ENCODE results near the gene LEAP2.

Gene LEAP2

GRCh38 chr5:132873119-132873929 is at the start of gene LEAP2:
LEAP2 (plus strand) TSS chr5:132873668; CDS start chr5:132873695, 27 bp downstream.
- no peak for DNase-seq (ENCODE audit: low read depth)

- DNase-seq (ENCODE audit: low read depth), result no peak
These were observed 49.0 kb upstream of the LEAP2 start for GRCh38 chr5:132824426-132824825.

- DNase-seq (ENCODE audit: low read depth), result no peak
These were observed 48.2 kb upstream of the LEAP2 start for GRCh38 chr5:132825033-132825833.

- no peak for DNase-seq (ENCODE audit: low read depth)
These were observed 47.6 kb upstream of the LEAP2 start for GRCh38 chr5:132825834-132826391.

GRCh38 chr5:132826424-132827082 is 46.9 kb upstream of the LEAP2 start:
- no peak for DNase-seq (ENCODE audit: low read depth)

GRCh38 chr5:132827943-132828673 is 45.4 kb upstream of the LEAP2 start:
- no peak for DNase-seq (ENCODE audit: low read depth)

- no peak for DNase-seq (ENCODE audit: low read depth)
These were observed 44.5 kb upstream of the LEAP2 start for GRCh38 chr5:132828846-132829494.

- DNase-seq (ENCODE audit: low read depth), result no peak
These were observed 43.6 kb upstream of the LEAP2 start for GRCh38 chr5:132829742-132830435.

GRCh38 chr5:132830436-132831094 is 42.9 kb upstream of the LEAP2 start, which contains the start of gene SHROOM1:
SHROOM1 (minus strand) TSS chr5:132830647; CDS start chr5:132826140, 4,507 bp downstream.
- no peak for DNase-seq (ENCODE audit: low read depth)

GRCh38 chr5:132831095-132831860 is 42.2 kb upstream of the LEAP2 start:
- no peak for DNase-seq (ENCODE audit: low read depth)

GRCh38 chr5:132832612-132833011 is 40.9 kb upstream of the LEAP2 start:
- no peak for DNase-seq (ENCODE audit: low read depth)

GRCh38 chr5:132834057-132834456 is 39.4 kb upstream of the LEAP2 start:
- DNase-seq (ENCODE audit: low read depth), result no peak

GRCh38 chr5:132836852-132837251 is 36.6 kb upstream of the LEAP2 start:
- DNase-seq (ENCODE audit: low read depth), result no peak

- DNase-seq (ENCODE audit: low read depth), result no peak
These were observed 35.6 kb upstream of the LEAP2 start for GRCh38 chr5:132837868-132838267.

GRCh38 chr5:132838516-132839282 is 34.8 kb upstream of the LEAP2 start:
- no peak for DNase-seq (ENCODE audit: low read depth)

GRCh38 chr5:132839426-132840301 is 33.8 kb upstream of the LEAP2 start:
- no peak for DNase-seq (ENCODE audit: low read depth)

- DNase-seq (ENCODE audit: low read depth), result no peak
These were observed 33.2 kb upstream of the LEAP2 start for GRCh38 chr5:132840313-132840712.
